ENCODE measurements around the gene LRRC14B. TPM values are rescaled to one million over a fixed set of nuclear protein-coding genes. Genes with fewer than 3 reads are reported as not detected.
A peak's percentile ranks its signal among the peaks of the same experiment; 100 is the strongest.

LRRC14B gene
- total RNA-seq, 1 donor from 2014 or later, result not detected

DNA sequence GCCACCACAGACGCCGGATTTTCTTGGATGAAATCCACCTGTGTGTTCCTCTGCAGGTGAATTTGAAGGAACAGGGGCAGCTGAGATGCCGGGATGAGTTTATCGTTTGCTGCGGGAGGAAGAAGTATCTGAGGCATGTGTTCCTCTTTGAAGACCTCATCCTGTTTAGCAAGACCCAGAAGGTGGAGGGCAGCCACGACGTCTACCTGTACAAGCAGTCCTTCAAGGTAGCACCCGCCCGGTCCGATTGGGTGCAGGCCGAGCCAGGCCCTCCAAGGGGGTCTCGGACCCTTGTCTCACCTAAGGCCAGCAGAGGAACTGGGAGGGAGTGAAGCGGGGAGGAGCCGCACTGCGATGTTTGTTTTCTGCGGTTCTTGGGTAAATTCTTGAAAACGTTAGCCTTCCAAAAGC, 18.4 kb upstream of the LRRC14B start:
- H3K27ac Mint-ChIP-seq, result no peak overlapping the region

DNA sequence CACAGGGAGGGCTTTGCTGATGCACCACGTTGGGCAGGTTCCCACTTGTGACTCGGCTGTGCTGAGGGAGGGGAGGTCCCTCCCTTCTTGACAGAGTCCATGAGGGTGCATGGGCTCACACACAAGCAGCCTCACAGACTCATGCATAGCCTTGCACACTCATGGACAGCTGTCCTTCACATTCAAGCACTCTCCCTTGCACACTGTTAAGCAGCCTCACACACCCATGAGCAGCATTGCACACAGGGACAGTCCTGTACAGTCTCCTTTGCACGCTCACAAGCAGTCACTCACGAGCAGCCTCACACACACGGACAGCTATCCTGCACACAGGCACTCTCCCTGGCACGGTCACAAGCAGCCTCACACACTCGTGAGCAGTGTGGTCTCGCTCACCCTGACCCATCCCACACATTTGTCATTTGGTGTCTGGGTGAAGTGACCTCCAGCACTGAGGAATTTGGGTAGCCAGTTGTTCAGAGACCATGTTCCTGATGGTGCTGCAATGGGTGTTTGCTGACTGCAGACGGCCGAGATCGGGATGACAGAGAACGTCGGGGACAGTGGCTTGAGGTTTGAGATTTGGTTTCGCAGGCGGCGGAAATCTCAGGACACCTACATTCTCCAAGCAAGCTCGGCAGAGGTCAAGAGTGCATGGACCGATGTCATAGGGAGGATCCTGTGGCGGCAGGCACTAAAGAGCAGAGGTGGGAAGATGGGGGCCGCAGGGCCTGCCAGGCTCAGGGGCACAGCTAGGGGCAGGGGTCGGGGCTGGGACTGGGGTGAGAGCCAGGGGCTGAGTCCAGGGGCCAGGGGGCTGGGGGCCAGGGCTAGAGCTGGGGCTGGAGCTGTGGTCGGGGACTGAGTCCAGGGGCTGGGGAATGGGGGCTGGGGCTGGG, 17.7 kb upstream of the LRRC14B start:
- Mint-ChIP-seq H3K27me3 (ENCODE audit: insufficient read depth, low read depth) (peaks cover 4% of the 10 kb centered on the region), H3K27ac (peak overlapping the region; percentile 36), H3K4me3 (peak overlapping the region; percentile 18), H3K36me3 (peaks cover 13% of the 10 kb centered on the region), H3K4me1 (peaks cover 28% of the 10 kb centered on the region), H3K9me3 (no peaks in the 10 kb centered on the region)
- H3K4me1 ChIP-seq, result no peaks in the 10 kb centered on the region
- no peaks in the 10 kb centered on the region for H3K79me2 ChIP-seq (ENCODE audit: low read depth)
- no peak overlapping the region for H3K4me3 ChIP-seq
- no peaks in the 10 kb centered on the region for H3K36me3 ChIP-seq
- H3F3A ChIP-seq (ENCODE audit: low read depth), result no peaks in the 10 kb centered on the region
- no peaks in the 10 kb centered on the region for H3K9me3 ChIP-seq (ENCODE audit: low read depth)
- H4K20me1 ChIP-seq (ENCODE audit: low read depth), result no peaks in the 10 kb centered on the region
- no peaks in the 10 kb centered on the region for H3K27me3 ChIP-seq
- TF ChIP-seq, protein P1, sequence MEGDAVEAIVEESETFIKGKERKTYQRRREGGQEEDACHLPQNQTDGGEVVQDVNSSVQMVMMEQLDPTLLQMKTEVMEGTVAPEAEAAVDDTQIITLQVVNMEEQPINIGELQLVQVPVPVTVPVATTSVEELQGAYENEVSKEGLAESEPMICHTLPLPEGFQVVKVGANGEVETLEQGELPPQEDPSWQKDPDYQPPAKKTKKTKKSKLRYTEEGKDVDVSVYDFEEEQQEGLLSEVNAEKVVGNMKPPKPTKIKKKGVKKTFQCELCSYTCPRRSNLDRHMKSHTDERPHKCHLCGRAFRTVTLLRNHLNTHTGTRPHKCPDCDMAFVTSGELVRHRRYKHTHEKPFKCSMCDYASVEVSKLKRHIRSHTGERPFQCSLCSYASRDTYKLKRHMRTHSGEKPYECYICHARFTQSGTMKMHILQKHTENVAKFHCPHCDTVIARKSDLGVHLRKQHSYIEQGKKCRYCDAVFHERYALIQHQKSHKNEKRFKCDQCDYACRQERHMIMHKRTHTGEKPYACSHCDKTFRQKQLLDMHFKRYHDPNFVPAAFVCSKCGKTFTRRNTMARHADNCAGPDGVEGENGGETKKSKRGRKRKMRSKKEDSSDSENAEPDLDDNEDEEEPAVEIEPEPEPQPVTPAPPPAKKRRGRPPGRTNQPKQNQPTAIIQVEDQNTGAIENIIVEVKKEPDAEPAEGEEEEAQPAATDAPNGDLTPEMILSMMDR (IDR thresholded peaks at IDR 0.05), result no peak
- TF ChIP-seq EZH2 (IDR thresholded peaks at IDR 0.05) (no peak), EZH2phosphoT487 (IDR thresholded peaks at IDR 0.05) (no peak)
- DNase-seq (ENCODE audit: low spot score), result no peak
- no peak overlapping the region for H3K27ac ChIP-seq
- H3K4me2 ChIP-seq, result no peak overlapping the region
- H3K9ac ChIP-seq, result no peak overlapping the region
- no peak overlapping the region for H2AFZ ChIP-seq (replicated peaks)

More for the DNA sequence above, 18.4 kb upstream of the LRRC14B start:
- no peaks in the 10 kb centered on the region for H3K4me1 ChIP-seq
- H2AFZ ChIP-seq (replicated peaks), result no peak overlapping the region
- Mint-ChIP-seq H3K9me3 (no peaks in the 10 kb centered on the region), H3K4me1 (peaks cover 31% of the 10 kb centered on the region), H3K27me3 (ENCODE audit: insufficient read depth, low read depth) (peaks cover 4% of the 10 kb centered on the region), H3K4me3 (no peak overlapping the region), H3K36me3 (peaks cover 13% of the 10 kb centered on the region)
- H3K27ac ChIP-seq, result no peak overlapping the region
- DNase-seq (ENCODE audit: low spot score), result no peak
- no peaks in the 10 kb centered on the region for H3K79me2 ChIP-seq (ENCODE audit: low read depth)
- H3K4me3 ChIP-seq, result no peak overlapping the region
- no peaks in the 10 kb centered on the region for H3K9me3 ChIP-seq (ENCODE audit: low read depth)
- H3K27me3 ChIP-seq, result no peaks in the 10 kb centered on the region
- TF ChIP-seq, protein P1 (IDR thresholded peaks at IDR 0.05), result no peak
- TF ChIP-seq EZH2phosphoT487 (IDR thresholded peaks at IDR 0.05), result no peak
- no peak for TF ChIP-seq EZH2 (IDR thresholded peaks at IDR 0.05)
- no peaks in the 10 kb centered on the region for H4K20me1 ChIP-seq (ENCODE audit: low read depth)
- H3K36me3 ChIP-seq, result no peaks in the 10 kb centered on the region
- no peak overlapping the region for H3K4me2 ChIP-seq
- no peaks in the 10 kb centered on the region for H3F3A ChIP-seq (ENCODE audit: low read depth)
- H3K9ac ChIP-seq, result no peak overlapping the region

DNA sequence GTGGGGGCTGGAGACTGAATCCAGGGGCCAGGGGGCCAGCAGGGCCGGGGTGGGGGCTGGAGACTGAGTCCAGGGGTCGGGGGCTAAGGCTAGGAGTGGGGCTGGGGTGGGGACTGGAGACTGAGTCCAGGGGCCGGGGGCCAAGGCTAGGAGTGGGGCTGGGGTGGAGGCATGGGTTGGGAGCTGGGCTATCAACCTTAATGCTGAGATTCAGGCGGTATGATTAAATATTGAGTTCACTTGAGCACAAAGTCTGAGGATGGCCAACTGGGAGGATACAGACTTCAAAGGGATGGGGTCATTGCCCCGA, 17.0 kb upstream of the LRRC14B start:
- Histone ChIP-seq H3K36me3 (no peaks in the 10 kb centered on the region), H3K4me3 (no peak overlapping the region), H3K9ac (no peak overlapping the region), H3K79me2 (ENCODE audit: low read depth) (no peaks in the 10 kb centered on the region), H3K27ac (no peak overlapping the region), H2AFZ (replicated peaks) (no peak overlapping the region), H3K4me1 (no peaks in the 10 kb centered on the region), H4K20me1 (ENCODE audit: low read depth) (no peaks in the 10 kb centered on the region), H3F3A (ENCODE audit: low read depth) (no peaks in the 10 kb centered on the region), H3K9me3 (ENCODE audit: low read depth) (no peaks in the 10 kb centered on the region), H3K27me3 (no peaks in the 10 kb centered on the region), H3K4me2 (no peak overlapping the region)
- TF ChIP-seq EZH2phosphoT487 (IDR thresholded peaks at IDR 0.05) (no peak), EZH2 (IDR thresholded peaks at IDR 0.05) (no peak)
- TF ChIP-seq, protein P1 (IDR thresholded peaks at IDR 0.05), result no peak
- Mint-ChIP-seq H3K36me3 (peaks cover 15% of the 10 kb centered on the region), H3K27me3 (ENCODE audit: insufficient read depth, low read depth) (peaks cover 4% of the 10 kb centered on the region), H3K4me3 (no peak overlapping the region), H3K9me3 (no peaks in the 10 kb centered on the region), H3K4me1 (peaks cover 23% of the 10 kb centered on the region), H3K27ac (peak overlapping the region; percentile 29)
- no peak for DNase-seq (ENCODE audit: low spot score)

Measured in neural progenitor cell (in vitro differentiated cells).